Cardiac muscle cell (in vitro differentiated cells and primary cell): ENCODE results near the gene SNAP47. TPM values are rescaled to one million over a fixed set of nuclear protein-coding genes. Genes with fewer than 3 reads are reported as not detected.

Experiments
- DNase-seq, 2 donors: peaks; one replicate each; pipeline versions ENCODE4 v3.0.0 to v3.0.0-alpha.2; 2010 to 2017; ENCODE audit warnings: low read depth in 1 of 2, low spot score in 1 of 2
- H3K27ac ChIP-seq: fragments of 200-600 bp; sonication (generic); 2 replicates; pipeline ENCODE4 v1.5.1; 2016
- H3K27me3 ChIP-seq: fragments of 200-600 bp; sonication (generic); 2 replicates; pipeline ENCODE4 v1.6.0; 2016; ENCODE audit warnings: control low read depth
- H3K36me3 ChIP-seq: fragments of 200-600 bp; sonication (generic); 2 replicates; pipeline ENCODE4 v1.5.1; 2016; ENCODE audit warnings: control low read depth
- H3K4me1 ChIP-seq: fragments of 200-600 bp; sonication (generic); 2 replicates; pipeline ENCODE4 v1.8.1; 2017; ENCODE audit warnings: low read depth, mild to moderate bottlenecking, mixed run types
- H3K4me3 ChIP-seq: fragments of 200-600 bp; sonication (generic); 2 replicates; pipeline ENCODE4 v1.5.1; 2016; ENCODE audit warnings: mild to moderate bottlenecking
- H3K9me3 ChIP-seq: fragments of 200-600 bp; sonication (generic); 2 replicates; pipeline ENCODE4 v1.5.1; 2017; ENCODE audit warnings: low read depth, mild to moderate bottlenecking, control low read depth
- polyA plus RNA-seq: library from polyadenylated mRNA; unstranded; fragments of >200 nt; fragmentation: Nextera tagmentation; extraction: Ambion mirVana; gene quantifications from 2 replicates; pipeline ENCODE4 v1.2.1, GENCODE V29; 2016
- total RNA-seq: library from RNA; depleted of rRNA; stranded (reverse); fragments of >200 nt; gene quantifications from 2 replicates; pipeline ENCODE4 v1.2.3, GENCODE V29; 2016
- TF ChIP-seq, protein P1 (sequence below): IDR thresholded peaks from 2 replicates; pipeline ENCODE4 v1.5.1; 2012; ENCODE audit warnings: low read depth, mild to moderate bottlenecking, low read length

The SNAP47 gene
- total and polyA plus RNA-seq, 2 experiments from 2014 or later: 43.7 to 57.4 TPM

DNA sequence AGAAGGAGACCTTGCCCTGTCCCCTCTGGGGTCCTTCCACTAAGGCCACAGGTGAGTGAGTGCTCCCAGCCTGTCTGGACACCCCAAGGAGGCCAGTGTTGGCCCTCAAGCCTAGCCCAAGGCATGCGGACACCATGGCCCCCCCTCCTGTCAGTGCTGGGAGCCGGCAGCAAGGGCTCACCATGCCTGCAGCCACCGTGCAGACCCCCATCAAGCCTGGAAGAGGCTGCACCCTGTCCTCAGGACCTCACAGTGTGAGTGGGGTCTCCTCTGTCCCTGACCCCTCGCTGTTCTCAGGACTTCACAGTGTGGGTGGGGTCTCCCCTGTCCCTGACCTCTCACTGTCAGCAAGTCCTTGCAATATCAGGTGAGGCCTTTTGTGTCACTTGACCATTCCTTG, 47.0 kb downstream of the SNAP47 start:
- no peaks in the 10 kb centered on the region for H3K36me3 ChIP-seq
- DNase-seq: no peak
- no peaks in the 10 kb centered on the region for H3K4me1 ChIP-seq
- TF ChIP-seq, protein P1, sequence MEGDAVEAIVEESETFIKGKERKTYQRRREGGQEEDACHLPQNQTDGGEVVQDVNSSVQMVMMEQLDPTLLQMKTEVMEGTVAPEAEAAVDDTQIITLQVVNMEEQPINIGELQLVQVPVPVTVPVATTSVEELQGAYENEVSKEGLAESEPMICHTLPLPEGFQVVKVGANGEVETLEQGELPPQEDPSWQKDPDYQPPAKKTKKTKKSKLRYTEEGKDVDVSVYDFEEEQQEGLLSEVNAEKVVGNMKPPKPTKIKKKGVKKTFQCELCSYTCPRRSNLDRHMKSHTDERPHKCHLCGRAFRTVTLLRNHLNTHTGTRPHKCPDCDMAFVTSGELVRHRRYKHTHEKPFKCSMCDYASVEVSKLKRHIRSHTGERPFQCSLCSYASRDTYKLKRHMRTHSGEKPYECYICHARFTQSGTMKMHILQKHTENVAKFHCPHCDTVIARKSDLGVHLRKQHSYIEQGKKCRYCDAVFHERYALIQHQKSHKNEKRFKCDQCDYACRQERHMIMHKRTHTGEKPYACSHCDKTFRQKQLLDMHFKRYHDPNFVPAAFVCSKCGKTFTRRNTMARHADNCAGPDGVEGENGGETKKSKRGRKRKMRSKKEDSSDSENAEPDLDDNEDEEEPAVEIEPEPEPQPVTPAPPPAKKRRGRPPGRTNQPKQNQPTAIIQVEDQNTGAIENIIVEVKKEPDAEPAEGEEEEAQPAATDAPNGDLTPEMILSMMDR: no peak
- no peaks in the 10 kb centered on the region for H3K9me3 ChIP-seq
- no peak overlapping the region for H3K4me3 ChIP-seq
- H3K27me3 ChIP-seq: peaks cover 17% of the 10 kb centered on the region
- no peak overlapping the region for H3K27ac ChIP-seq

DNA sequence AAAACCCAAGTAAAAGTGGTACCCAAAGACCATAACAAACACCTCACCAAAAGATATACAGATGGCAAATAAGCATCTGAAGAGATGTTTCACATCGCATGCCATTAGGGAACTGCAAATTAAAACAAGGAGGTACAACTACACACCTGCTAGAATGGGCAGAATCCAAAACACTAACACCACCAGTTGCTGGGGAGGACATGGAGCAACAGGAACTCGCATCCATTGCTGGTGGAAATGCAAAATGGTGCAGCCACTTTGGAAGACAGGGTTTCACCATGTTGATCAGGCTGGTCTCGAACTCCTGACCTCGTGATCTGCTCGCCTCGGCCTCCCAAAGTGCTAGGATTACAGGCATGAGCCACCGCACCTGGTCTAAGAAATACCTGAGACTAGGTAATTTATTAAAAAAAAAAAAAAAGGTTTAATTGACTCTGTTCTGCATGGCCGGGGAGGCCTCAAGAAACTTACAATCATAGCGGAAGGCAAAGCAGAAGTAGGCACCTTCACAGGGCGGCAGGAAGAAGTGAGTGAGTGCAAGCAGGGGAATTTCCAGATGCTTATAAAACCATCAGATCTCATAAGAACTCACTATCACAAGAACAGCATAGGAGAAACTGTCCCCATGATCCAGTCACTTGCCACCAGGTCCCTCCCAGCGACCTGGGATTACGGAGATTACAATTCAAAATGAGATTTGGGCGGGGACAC, 50.0 kb downstream of the SNAP47 start:
- TF ChIP-seq, protein P1: no peak
- DNase-seq: no peak
- no peaks in the 10 kb centered on the region for H3K4me1 ChIP-seq
- H3K4me3 ChIP-seq: no peak overlapping the region
- H3K9me3 ChIP-seq: no peaks in the 10 kb centered on the region
- no peaks in the 10 kb centered on the region for H3K36me3 ChIP-seq
- H3K27me3 ChIP-seq: peaks cover 17% of the 10 kb centered on the region
- H3K27ac ChIP-seq: no peak overlapping the region

GRCh38 chr1:227785805-227786671, 50.8 kb downstream of the SNAP47 start:
- Histone ChIP-seq H3K27ac (no peak overlapping the region), H3K4me3 (no peak overlapping the region), H3K4me1 (no peaks in the 10 kb centered on the region), H3K36me3 (no peaks in the 10 kb centered on the region), H3K9me3 (no peaks in the 10 kb centered on the region), H3K27me3 (peaks cover 17% of the 10 kb centered on the region)
- TF ChIP-seq, protein P1: no peak
- no peak for DNase-seq

DNA sequence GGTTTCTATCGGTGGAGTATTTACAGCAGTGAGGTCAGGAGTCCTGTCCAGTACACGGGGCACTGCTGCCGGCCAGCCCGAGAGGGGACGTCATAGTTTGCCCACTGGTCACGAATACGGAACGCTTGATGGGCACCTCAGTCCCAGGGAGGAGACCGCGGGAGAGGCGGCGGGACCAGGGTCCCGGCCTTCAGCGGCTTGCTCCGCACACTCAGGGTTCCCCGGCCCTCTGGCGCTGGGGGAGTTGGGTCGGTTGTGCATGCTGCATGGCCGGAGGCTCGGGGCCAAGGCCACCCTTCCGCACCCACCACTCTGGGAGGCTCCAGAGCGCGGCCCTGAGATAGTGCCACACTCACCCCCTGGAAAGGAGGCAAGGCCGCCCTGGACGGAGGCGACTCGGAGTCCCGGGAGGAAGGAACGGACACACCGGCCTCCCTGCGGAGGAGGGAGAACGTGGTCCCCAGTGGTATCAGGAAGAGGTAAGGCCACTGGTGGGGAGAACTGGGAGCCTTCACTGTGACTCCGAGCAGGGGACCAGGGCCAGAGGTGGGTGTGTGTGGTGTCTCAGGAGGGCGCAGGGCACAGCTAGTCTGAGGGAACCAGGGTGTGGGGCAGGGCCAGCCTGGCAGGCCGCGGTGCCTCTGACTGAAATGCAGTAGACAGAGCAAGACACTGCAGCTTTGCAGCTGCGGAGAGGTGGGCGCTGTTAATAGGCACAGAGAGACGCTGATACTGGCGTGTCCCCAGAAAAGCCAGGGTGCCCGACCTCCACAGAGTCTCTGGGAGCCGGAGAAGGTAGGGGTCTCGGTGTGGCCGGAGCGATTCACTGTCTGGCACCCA, 51.7 kb downstream of the SNAP47 start:
- TF ChIP-seq, protein P1: no peak
- DNase-seq: no peak
- peaks cover 17% of the 10 kb centered on the region for H3K27me3 ChIP-seq
- no peak overlapping the region for H3K27ac ChIP-seq
- H3K4me3 ChIP-seq: peak overlapping the region; percentile 34
- no peaks in the 10 kb centered on the region for H3K36me3 ChIP-seq
- H3K9me3 ChIP-seq: no peaks in the 10 kb centered on the region
- no peaks in the 10 kb centered on the region for H3K4me1 ChIP-seq

DNA sequence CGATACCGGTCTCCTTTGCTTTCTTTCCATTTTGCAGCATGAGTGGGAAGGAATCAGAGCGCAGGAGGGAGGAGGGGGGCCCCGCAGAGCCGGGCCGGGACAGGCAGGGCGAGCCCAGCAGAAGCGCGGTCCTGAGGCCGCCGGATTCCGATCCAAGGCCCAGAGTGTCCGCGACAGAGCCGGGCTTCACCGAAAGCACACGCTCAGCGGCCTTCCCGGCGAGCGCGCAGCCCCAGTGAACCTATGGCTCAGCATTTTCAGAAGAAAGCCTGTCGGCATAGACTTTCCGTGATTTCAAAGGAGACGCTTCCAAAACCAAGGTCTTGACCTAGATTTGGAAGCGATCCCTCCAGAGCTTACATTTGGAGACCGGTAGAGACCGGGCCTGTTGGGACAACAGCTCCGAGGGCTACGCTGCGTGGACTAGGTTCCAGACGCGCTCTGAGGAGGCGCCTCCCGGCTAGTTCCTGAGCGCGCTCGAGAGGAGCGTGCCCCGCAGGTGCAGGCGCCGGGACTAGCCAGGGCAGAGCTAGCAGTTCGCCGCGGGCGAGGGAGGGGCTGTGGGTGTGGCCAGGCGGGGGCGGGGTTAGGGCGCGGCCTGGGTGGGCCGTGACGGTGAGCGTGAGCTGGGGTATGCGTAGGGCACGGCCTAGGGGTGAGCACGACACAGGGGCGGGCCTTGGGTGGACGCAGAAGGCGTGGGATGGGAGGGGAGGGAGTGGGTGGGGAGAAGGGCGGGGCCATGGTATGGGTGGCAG, 52.5 kb downstream of the SNAP47 start:
- Histone ChIP-seq H3K27ac (no peak overlapping the region), H3K27me3 (peaks cover 17% of the 10 kb centered on the region), H3K36me3 (no peaks in the 10 kb centered on the region), H3K9me3 (no peaks in the 10 kb centered on the region), H3K4me1 (no peaks in the 10 kb centered on the region), H3K4me3 (peak overlapping the region; percentile 34)
- TF ChIP-seq, protein P1: no peak
- DNase-seq: peak; percentile 92 to 95
